Fibroblast of skin of scalp (primary cell): ENCODE data around the gene MED31.
A peak's percentile ranks its signal among the peaks of the same experiment; 100 is the strongest.

ENCODE experiments used
- DNase-seq: peaks from one replicate; pipeline ENCODE4 v3.0.0-alpha.2; 2013

MED31 gene

DNA sequence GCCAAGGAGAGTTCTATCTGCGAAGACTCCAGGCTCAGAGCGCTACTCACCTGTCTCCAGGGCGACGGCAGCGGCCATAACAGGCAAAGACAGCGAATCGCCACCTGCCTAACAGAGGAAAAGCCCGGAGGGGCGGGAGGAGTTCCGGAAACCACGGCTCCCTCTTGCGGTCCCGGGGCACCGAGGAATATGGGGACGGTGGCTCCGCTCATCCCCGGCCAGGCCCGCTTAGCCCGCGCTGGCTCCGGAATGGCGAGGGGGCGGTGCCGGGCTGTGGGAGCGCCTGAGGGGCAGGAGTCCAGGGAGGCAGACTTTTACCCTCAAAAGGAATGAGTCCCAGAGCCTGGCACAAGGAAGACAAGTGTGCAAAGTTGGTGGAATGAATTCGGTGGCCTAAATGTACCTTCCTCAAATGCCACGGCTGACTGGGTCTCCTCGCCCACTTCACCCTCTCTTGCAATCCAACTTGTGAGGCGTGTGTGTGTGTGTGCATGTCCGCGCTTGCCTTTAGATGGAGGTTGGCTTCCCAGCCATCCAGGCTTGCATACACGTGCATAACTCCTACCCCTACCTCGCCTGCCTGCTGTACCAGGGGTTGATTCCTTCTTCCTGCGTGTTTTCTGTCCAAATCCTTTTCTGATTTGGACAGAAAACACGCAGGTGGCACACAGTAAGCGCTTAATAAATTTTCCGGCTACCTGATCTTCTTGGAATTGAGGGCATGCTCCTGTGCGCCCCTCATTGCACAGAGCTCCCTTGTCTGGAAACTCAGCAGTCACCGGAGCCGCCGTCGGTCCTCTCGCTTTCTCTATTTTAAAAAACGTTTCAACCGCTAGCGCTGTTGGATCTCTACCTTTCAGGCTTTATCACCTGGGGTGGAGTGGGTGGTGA, 3.7 kb upstream of the MED31 start:
- DNase-seq = no peak

DNA sequence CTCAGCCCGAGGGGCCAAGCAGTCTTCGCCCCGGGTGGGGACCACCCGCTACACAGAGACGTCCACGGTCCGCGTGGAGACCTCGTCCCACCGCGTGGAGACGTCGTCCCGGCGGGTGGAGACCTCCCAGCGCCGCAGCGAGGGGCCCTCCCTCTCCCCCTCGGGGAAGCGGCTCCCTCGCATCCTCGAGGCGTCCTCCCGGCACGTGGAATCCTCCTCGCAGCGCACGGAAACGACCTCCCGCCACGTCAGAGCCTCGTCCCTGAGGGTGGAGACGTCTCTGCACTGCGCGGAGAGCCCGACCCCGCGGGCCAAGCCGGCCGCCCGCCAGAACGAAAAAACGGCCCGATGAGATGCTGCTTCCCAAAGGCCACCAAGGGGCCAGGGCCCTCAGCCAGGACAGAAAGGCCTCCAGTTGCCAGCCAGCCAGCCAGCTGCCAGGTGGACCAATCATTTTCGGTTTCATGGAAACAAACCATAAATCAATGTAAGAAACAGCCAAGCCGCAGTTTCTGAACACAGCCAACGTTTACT, 581 bp upstream of the MED31 start:
- DNase-seq = peak; percentile 28

GRCh38 chr17:6648181-6648580, 3.2 kb downstream of the MED31 start:
- DNase-seq = no peak

GRCh38 chr17:6643451-6644125, 7.8 kb downstream of the MED31 start:
- peak; percentile 57 for DNase-seq

- DNase-seq = no peak
Observed at GRCh38 chr17:6642592-6642991, 8.8 kb downstream of the MED31 start.

GRCh38 chr17:6641247-6641863, 10.1 kb downstream of the MED31 start:
- no peak for DNase-seq

GRCh38 chr17:6640536-6641246, 10.7 kb downstream of the MED31 start, which contains the start of the genes KIAA0753 and TXNDC17:
Gene KIAA0753, minus strand, starts transcription at chr17:6640711. Its CDS starts 5,608 bp downstream, at chr17:6635103.
Gene TXNDC17, plus strand, starts transcription at chr17:6641060. Its CDS starts 23 bp downstream, at chr17:6641083.
- peak; percentile 90 for DNase-seq

DNA sequence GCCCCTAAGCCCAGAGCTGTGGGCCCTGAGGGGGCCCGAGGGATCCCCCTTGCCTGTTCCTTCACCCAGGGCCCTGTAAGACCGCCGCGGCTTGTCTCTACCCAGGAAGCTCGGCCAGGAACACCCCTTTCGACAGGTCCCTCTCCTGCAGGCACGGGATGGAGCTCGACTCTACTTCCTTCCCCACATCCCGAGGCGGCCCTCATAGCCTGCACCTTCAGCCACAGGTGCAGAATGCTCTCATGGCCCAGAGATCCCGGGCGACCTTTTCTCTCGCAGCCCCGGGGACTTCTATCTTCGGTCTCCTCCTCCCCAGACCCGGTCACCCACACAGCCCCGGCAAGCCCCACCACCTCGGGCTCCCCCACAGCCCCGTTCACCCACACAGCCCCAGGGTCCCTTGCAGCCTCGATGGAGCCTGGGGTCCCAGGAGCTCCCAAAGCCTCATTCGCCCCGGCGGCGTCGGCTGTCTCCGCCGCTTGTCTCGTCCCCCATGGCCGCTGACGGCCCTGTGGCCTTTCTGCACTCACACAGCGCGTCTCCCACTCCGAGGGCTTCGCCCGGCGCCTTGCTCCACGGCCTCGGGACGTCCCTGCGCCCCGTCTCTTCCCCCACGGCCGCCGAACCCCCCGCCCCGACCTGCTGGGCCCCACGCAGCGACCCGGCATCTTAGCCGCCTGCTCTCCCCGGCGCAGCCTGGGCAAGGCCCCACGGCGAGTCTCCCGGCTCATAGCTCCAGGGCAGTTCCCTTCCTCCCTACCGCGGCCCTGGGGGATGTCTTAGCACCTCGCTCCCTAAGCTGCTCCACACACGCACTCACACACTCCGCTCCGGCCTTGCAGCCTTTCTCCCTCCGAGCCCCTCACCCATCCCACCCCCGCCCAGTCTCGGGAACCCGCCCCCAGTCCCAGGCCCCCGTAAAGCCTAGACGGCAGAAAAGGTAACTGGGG, 11.5 kb downstream of the MED31 start:
- peak; percentile 42 for DNase-seq

DNA sequence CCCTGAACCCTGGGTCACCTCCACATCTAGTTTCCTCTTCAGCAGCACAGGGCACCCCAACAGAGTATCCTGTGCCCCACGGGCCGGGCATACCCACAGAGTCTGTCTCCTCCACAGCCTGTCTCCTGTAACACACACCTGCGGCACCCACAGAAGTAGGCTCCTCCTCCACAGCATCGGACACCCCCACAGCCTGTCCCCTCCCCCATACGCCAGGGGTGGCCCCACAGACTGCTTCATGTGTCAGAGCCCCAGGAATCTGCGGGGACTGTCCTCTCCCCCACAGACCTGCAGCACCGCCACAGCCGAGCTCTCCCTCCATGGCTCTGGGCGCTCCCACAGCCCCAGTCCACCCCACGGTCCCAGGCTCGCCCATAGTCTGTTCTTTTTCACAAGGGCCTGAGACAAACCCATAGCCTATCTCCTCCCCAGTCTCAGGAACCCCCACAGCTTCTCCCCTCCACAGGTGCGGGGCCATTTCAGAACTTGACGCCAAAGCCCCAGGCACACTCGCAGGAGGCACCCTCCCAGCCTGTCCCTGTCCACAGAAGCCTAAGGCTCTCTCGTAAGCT, 12.3 kb downstream of the MED31 start:
- no peak for DNase-seq

DNA sequence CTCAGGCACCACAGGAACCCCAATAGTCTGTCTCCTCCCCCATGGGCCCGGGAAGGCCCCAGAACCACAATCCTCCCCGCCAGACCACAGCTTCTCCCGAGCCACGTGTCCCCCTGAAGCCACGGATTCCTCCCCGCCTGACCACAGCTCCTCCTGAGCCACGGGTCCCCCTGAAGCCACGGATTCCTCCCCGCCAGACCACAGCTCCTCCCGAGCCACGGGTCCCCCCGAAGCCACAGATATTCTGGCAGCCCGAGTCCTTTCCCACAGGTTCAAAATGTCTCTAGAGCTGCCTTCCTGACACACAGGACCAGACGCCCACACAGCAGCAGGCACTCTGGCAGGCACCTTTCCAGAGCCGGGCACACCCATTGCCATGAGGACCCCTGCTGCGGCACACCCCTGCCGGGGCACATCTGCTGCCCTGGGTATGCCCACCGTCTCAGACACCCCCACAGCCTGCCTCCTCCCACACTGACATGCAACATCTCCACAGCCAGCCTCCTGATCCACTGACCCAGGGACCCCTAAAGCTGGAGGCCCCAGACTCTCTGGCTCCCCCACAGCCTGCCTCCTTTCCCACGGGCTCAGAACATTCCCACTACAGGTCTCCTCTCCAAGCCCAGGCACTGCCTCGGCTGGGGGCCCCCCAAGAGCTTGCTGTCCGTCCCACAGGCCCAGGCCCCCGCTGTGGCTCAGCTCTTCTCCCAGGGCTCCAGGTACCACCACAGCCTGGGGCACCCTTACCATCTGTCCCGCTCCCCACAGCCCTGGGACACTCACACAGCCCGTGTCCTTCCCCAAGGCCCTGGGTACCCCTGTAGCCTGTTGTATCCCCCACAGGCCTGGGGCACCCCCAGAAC, 13.1 kb downstream of the MED31 start:
- no peak for DNase-seq

- no peak for DNase-seq
Observed at GRCh38 chr17:6637458-6637840, 14.0 kb downstream of the MED31 start.

DNA sequence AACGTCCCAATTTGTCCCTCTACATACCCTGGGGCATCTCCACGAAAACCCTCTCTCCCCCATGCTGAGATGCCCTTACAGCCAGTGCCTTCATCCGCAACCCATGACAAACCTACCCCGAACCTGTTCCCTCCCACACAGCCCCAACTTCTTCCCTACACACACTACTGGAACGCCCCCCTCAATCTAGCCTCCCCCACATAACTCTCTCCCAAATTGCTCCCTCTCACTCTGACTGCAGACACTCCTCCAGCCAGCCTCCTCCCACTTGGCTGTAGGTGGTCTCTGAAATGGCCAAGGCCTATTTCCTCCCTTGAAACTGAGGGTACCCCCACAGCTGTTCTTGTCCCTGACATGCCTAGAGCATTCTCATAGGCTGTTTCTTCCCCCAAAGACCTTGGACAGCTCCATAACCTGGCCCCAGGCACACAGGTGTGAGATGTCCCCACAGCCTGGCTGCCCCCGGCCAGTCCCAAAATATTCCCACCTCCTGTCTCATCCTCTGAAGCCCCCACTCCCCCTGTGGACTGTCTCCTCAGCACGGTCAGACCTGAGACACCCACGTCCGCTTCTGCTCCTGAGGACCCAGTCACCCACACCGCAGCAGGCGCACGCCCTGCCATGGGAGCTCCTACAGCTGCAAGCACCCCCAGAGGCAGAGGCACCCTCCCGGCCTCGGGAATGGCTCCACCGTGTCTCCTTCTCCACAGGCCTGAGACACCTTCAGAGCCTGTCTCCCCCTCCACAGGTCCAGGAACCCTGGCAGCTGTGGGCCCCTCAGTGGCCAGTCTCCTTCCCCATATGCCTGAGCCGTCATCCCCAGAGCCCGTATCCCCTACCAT, 14.6 kb downstream of the MED31 start:
- no peak for DNase-seq

DNA sequence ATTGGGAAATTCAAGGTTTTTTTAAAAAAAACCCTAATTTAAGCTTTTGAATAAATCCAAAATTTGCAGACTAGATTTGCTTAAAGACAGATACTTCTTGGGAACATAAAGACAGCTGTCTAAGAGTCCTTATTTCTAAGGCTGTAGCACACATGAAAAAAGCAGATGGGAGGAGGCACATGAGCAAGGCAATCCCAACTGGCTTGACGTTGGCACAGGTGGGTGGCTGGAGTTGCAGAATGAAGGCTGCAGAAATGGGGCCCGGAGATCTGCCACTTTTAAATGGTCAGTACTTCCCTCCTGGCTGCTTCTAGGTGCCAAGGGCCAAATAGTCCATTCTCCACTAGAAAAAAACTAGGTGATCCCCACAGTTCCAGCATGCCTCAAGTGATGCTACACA, 15.3 kb downstream of the MED31 start:
- DNase-seq = no peak

DNA sequence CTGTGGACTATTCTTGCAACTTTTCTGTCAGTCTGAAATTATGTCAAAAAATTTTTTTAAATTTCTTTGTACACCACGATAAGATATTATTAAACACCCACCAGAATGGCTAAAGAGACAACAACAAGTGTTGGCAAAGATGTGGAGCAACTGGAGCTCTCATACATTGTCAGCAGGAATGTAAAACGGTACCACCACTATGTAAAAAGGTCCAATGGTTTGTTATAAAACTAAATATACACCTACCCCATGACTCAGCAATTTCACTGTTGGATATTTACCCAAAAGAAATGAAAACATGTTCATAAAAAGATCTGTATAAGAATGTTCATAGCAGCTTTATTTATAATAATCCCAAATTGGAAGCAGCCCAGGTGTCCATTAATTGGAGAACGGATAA, 18.1 kb downstream of the MED31 start:
- DNase-seq = no peak

- no peak for DNase-seq
Observed at GRCh38 chr17:6632530-6632929, 18.9 kb downstream of the MED31 start.

DNA sequence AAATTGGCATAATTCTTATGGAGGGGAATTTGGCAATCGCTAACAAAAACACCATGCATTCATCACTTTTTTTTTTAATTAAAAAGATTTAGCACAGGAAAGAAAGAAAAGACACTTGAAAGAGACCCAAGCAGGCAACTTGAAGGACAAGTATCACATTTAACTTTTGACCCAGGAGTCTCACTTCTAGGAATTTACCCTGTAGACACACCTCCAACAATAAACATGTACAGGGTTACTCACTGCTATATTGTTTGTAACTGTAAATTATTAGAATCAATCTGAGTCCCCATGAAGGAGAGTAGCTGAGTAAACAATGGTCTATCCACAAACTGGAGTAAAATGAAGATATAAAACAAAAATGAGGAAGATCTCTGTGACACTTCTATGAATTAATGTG, 21.0 kb downstream of the MED31 start:
- DNase-seq = no peak

DNA sequence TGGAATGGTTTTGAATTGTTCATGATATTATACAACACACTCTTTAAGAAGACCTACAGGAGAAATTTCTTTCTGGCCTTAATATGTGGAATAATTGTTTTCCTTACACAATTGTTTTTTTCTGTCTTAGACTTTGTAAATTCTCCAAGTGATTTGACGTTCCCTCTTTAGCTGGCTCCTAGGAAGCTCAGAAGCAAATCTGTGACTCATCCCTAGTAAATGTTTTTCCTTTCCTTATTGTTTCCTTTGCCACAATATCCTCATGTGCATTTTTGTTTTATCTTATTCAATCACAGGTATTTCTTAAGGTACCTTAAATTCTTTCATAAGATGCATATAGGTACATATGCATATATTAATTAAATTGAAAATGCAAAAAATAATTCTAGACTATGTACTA, 24.4 kb downstream of the MED31 start:
- no peak for DNase-seq

DNA sequence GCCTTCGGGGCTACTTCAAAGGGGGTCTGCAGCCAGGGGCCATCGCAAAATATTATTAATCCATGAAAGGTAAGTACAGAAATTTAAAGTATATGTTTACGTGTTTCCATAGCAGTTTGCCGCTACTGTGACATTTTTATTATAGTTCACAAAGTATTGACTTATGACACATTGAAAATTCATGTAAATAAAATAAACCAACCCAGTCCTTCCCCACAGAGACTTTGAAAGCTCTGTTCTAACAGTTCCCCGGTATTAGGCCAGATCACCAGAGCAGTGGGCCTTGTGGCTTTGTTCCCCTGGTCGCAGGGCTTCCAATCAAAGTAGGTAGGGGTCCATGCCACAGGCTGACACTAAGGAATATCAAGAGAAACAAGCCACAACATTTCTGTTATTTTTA, 24.8 kb downstream of the MED31 start:
- no peak for DNase-seq

DNA sequence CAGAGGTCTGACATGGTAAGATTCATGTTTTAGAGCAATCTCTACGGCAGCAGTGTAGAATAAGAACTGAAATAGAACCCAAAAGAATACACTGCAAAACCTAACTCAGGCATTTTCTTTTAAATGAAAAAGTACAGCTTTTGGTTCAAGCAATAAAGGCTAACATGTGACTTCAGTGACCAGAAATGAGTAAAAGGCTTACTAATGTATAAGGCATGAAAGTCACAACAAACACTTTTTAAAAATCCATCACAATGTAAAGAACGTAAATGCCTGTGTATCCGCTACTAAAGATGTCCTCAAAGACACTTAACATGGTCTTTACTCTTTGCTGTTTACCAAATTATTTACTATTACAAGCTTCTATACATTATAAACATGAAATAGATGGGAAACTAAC, 27.5 kb downstream of the MED31 start:
- DNase-seq = no peak
